Esophagus muscularis mucosa (tissue), 3 donors: ENCODE results near the gene NEDD8.

Experiments
- CTCF ChIP-seq, 3 experiments: fragments of 200-600 bp in 2 of 3; fragments of 450-650 bp in 1 of 3; sonication (generic) in 2 of 3; IDR thresholded peaks; one replicate each; pipeline ENCODE4 v1.5.1; 2017 to 2019; ENCODE audit warnings: antibody characterized with exemption in 3 of 3, mild to moderate bottlenecking in 2 of 3, moderate library complexity in 1 of 3
- POLR2A ChIP-seq: fragments of 450-650 bp; IDR thresholded peaks from one replicate; pipeline ENCODE4 v1.6.1; 2017; ENCODE audit warnings: antibody characterized with exemption, moderate library complexity, mild to moderate bottlenecking, low read depth

- TF ChIP-seq CTCF (IDR thresholded peaks at IDR 0.05) = no peak
- TF ChIP-seq POLR2A = no peak
These were observed 3.9 kb upstream of the NEDD8 start for GRCh38 chr14:24235804-24236688.
